HCT116 (cell line): ENCODE data around the gene OR2A1.
"Not testable (repeated sequence)": the region's sequence is repeated elsewhere in the genome, so short reads cannot be mapped to it uniquely, and the experiment has no call there.

Experiments
- CBX3 ChIP-seq: IDR thresholded peaks from 2 replicates; pipeline ENCODE4 v1.6.1; 2012; ENCODE audit warnings: low read depth
- CEBPB ChIP-seq: IDR thresholded peaks from 2 replicates; pipeline ENCODE4 v1.6.1; 2012; ENCODE audit warnings: low read depth
- EGR1 ChIP-seq: IDR thresholded peaks from 2 replicates; pipeline ENCODE4 v1.6.1; 2012; ENCODE audit warnings: low read depth
- ELF1 ChIP-seq: IDR thresholded peaks from 2 replicates; pipeline ENCODE4 v1.6.1; 2012; ENCODE audit warnings: low read depth, borderline replicate concordance
- EZH2 ChIP-seq: fragments of 200-600 bp; sonication (generic); IDR thresholded peaks from 2 replicates; pipeline ENCODE4 v1.6.1; 2017; ENCODE audit warnings: antibody characterized with exemption, mixed run types
- EZH2phosphoT487 ChIP-seq: fragments of 200-600 bp; IDR thresholded peaks from 2 replicates; pipeline ENCODE4 v1.6.1; 2018; ENCODE audit warnings: antibody characterized with exemption, borderline replicate concordance
- JUND ChIP-seq: IDR thresholded peaks from 2 replicates; pipeline ENCODE4 v1.6.1; 2012
- MAX ChIP-seq: IDR thresholded peaks from 2 replicates; pipeline ENCODE4 v1.6.1; 2012
- POLR2A ChIP-seq: IDR thresholded peaks from 2 replicates; pipeline ENCODE4 v1.7.0; 2011; ENCODE audit warnings: borderline replicate concordance; ENCODE audit not compliant: insufficient read depth, insufficient read length; ENCODE audit errors: extremely low read depth
- RAD21 ChIP-seq: IDR thresholded peaks from 2 replicates; pipeline ENCODE4 v1.6.1; 2012; ENCODE audit warnings: low read depth, mild to moderate bottlenecking
- REST ChIP-seq: IDR thresholded peaks from 2 replicates; pipeline ENCODE4 v1.6.1; 2012; ENCODE audit warnings: low read depth
- YY1 ChIP-seq: IDR thresholded peaks from 2 replicates; pipeline ENCODE4 v1.6.1; 2011; ENCODE audit warnings: low read length, low read depth, moderate library complexity, mild to moderate bottlenecking; ENCODE audit not compliant: insufficient replicate concordance; ENCODE audit errors: extremely low read depth
- TF ChIP-seq, protein P1 (sequence below), 3 experiments: fragments of 200-600 bp in 1 of 3; sonication (generic) in 1 of 3; IDR thresholded peaks in 2 of 3; conservative IDR thresholded peaks in 1 of 3; 2 replicates each; pipeline ENCODE4 v1.5.1; 2012 to 2017; ENCODE audit warnings: low read depth in 2 of 3, low read length in 2 of 3, antibody characterized with exemption in 1 of 3, borderline replicate concordance in 1 of 3, control low read depth in 1 of 3, mild to moderate bottlenecking in 1 of 3, mixed read lengths in 1 of 3, mixed run types in 1 of 3, moderate library complexity in 1 of 3; ENCODE audit not compliant: insufficient read depth in 1 of 3

GRCh38 chr7:144287171-144287784 lies 24.9 kb upstream of the OR2A1 start:
- TF ChIP-seq, protein P1, sequence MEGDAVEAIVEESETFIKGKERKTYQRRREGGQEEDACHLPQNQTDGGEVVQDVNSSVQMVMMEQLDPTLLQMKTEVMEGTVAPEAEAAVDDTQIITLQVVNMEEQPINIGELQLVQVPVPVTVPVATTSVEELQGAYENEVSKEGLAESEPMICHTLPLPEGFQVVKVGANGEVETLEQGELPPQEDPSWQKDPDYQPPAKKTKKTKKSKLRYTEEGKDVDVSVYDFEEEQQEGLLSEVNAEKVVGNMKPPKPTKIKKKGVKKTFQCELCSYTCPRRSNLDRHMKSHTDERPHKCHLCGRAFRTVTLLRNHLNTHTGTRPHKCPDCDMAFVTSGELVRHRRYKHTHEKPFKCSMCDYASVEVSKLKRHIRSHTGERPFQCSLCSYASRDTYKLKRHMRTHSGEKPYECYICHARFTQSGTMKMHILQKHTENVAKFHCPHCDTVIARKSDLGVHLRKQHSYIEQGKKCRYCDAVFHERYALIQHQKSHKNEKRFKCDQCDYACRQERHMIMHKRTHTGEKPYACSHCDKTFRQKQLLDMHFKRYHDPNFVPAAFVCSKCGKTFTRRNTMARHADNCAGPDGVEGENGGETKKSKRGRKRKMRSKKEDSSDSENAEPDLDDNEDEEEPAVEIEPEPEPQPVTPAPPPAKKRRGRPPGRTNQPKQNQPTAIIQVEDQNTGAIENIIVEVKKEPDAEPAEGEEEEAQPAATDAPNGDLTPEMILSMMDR (IDR thresholded peaks at IDR 0.05 in 2 of 3, conservative IDR thresholded peaks at IDR 0.05 in 1 of 3; ENCODE audit: borderline replicate concordance in 1 of 3, insufficient read depth in 1 of 3, low read depth in 2 of 3, low read length in 2 of 3) = not testable (repeated sequence)
- TF ChIP-seq POLR2A, REST, CEBPB, EZH2phosphoT487, RAD21, EZH2, EGR1, YY1, MAX, ELF1, JUND, CBX3: not testable (repeated sequence)
